ENCODE measurements around the gene SMARCD3.

DNA sequence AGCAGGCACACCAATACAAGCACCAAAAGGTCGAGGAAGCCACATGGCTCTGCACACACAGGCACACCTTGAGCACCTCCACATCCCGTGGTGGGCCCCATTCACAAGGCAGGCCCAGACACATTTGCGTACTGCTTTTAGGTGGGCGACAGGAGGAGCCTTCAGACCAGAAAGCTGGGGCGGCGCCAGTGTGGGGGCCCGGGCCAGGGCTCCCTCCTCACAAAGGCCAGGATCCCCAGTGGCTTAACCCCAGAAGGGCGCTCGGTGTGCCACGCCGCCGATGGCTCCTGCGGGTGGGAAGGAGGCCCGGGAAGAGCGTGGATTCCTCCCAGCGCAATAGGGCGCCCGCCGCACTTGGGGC, 2.8 kb upstream of the SMARCD3 start:
- TF ChIP-seq, protein P1, sequence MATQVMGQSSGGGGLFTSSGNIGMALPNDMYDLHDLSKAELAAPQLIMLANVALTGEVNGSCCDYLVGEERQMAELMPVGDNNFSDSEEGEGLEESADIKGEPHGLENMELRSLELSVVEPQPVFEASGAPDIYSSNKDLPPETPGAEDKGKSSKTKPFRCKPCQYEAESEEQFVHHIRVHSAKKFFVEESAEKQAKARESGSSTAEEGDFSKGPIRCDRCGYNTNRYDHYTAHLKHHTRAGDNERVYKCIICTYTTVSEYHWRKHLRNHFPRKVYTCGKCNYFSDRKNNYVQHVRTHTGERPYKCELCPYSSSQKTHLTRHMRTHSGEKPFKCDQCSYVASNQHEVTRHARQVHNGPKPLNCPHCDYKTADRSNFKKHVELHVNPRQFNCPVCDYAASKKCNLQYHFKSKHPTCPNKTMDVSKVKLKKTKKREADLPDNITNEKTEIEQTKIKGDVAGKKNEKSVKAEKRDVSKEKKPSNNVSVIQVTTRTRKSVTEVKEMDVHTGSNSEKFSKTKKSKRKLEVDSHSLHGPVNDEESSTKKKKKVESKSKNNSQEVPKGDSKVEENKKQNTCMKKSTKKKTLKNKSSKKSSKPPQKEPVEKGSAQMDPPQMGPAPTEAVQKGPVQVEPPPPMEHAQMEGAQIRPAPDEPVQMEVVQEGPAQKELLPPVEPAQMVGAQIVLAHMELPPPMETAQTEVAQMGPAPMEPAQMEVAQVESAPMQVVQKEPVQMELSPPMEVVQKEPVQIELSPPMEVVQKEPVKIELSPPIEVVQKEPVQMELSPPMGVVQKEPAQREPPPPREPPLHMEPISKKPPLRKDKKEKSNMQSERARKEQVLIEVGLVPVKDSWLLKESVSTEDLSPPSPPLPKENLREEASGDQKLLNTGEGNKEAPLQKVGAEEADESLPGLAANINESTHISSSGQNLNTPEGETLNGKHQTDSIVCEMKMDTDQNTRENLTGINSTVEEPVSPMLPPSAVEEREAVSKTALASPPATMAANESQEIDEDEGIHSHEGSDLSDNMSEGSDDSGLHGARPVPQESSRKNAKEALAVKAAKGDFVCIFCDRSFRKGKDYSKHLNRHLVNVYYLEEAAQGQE (IDR thresholded peaks at IDR 0.05; ENCODE audit: insufficient replicate concordance, low read depth), result no peak
- TF ChIP-seq, protein P2, sequence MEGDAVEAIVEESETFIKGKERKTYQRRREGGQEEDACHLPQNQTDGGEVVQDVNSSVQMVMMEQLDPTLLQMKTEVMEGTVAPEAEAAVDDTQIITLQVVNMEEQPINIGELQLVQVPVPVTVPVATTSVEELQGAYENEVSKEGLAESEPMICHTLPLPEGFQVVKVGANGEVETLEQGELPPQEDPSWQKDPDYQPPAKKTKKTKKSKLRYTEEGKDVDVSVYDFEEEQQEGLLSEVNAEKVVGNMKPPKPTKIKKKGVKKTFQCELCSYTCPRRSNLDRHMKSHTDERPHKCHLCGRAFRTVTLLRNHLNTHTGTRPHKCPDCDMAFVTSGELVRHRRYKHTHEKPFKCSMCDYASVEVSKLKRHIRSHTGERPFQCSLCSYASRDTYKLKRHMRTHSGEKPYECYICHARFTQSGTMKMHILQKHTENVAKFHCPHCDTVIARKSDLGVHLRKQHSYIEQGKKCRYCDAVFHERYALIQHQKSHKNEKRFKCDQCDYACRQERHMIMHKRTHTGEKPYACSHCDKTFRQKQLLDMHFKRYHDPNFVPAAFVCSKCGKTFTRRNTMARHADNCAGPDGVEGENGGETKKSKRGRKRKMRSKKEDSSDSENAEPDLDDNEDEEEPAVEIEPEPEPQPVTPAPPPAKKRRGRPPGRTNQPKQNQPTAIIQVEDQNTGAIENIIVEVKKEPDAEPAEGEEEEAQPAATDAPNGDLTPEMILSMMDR (IDR thresholded peaks at IDR 0.05; ENCODE audit: insufficient read depth, low read length), result no peak
- TF ChIP-seq SPI1 (IDR thresholded peaks at IDR 0.05; ENCODE audit: borderline replicate concordance, low read depth) (no peak), POLR2AphosphoS5 (IDR thresholded peaks at IDR 0.05; ENCODE audit: low read depth) (no peak), GABPA (IDR thresholded peaks at IDR 0.05; ENCODE audit: low read depth) (no peak)
